Measurements from ENCODE around the gene SLC30A9. TPM values are rescaled to one million over a fixed set of nuclear protein-coding genes. Genes with fewer than 3 reads are reported as not detected.

SLC30A9 gene
- total and polyA plus RNA-seq, 2 of the 13 experiments (the other 11 are each of a cell fraction or from before 2014, with no cell fraction given), result 27.5 to 72.8 TPM

- ChIA-PET CTCF (ENCODE audit: low intra/inter-chr PET ratio, low total read pairs) (no interaction called here), POLR2A (no interaction called here)
- Histone ChIP-seq H3K36me3 (replicated peaks in 1 of 2; ENCODE audit: control insufficient read depth in 1 of 2, insufficient read depth in 2 of 2, low read length in 2 of 2) (peaks cover 0 to 4% of the 10 kb centered on the region in 2 experiments; a peak in 2 of 5 replicates), H4K20me1 (ENCODE audit: insufficient read depth, low read length) (no peaks in the 10 kb centered on the region), H3K4me1 (ENCODE audit: insufficient read depth, low read length) (peaks cover 8% of the 10 kb centered on the region; the same call in 1 of the 2 replicates), H3K79me2 (ENCODE audit: insufficient read depth, low read length) (no peaks in the 10 kb centered on the region), H3K27me3 (ENCODE audit: control insufficient read depth in 1 of 2, insufficient read depth in 2 of 2, low read length in 2 of 2) (no peaks in the 10 kb centered on the region), H3K4me2 (ENCODE audit: low read depth, low read length) (no peak overlapping the region), H2AFZ (ENCODE audit: low read length) (no peak overlapping the region), H3K4me3 (replicated peaks in 1 of 3; ENCODE audit: insufficient read depth in 1 of 3, low read depth in 2 of 3, low read length in 3 of 3) (no peak overlapping the region), H3K9me3 (ENCODE audit: low read length) (no peaks in the 10 kb centered on the region), H3K9ac (ENCODE audit: insufficient read depth, low read depth, low read length) (no peak overlapping the region), H3K27ac (ENCODE audit: extremely low read length, insufficient read depth, low read length) (no peak overlapping the region)
- no peak for DNase-seq (ENCODE audit: low spot score)
- FAIRE-seq, result no peak
- no peak for ATAC-seq
- intact Hi-C loops (cut with micrococcal nuclease; ENCODE audit: unreplicated experiment), result no loop called here
- WGBS (ENCODE audit: low lambda C conversion rate), result 95% methylated on average over 1 of the region's 1 CpG
- in situ Hi-C loops (cut with HindIII; ENCODE audit: extremely low pct_ligation_motif_present, low pct_unique_long_range_greater_than_20kb), result no loop called here
- no TSS peak for BruUV-seq (replicated peaks)
- TF ChIP-seq CHCHD3 (CRISPR knock-in tag; IDR thresholded peaks at IDR 0.05) (no peak), RBM22 (optimal IDR thresholded peaks at IDR 0.05; ENCODE audit: low read length) (no peak), IKZF1 (IDR thresholded peaks at IDR 0.05) (no peak), IKZF5 (CRISPR knock-in tag; IDR thresholded peaks at IDR 0.05) (no peak), ZNF160 (CRISPR knock-in tag; IDR thresholded peaks at IDR 0.05) (no peak), ZFX (CRISPR knock-in tag; IDR thresholded peaks at IDR 0.05; ENCODE audit: low read depth) (no peak), AFF4 (CRISPR knock-in tag; IDR thresholded peaks at IDR 0.05) (no peak), HOXA5 (CRISPR knock-in tag; IDR thresholded peaks at IDR 0.05) (no peak), ZNF879 (CRISPR knock-in tag; IDR thresholded peaks at IDR 0.05) (no peak), ZNF335 (CRISPR knock-in tag; IDR thresholded peaks at IDR 0.05) (no peak), NFYC (CRISPR knock-in tag; IDR thresholded peaks at IDR 0.05) (no peak), ARHGAP35 (CRISPR knock-in tag; IDR thresholded peaks at IDR 0.05; ENCODE audit: borderline replicate concordance) (no peak), ZNF614 (CRISPR knock-in tag; IDR thresholded peaks at IDR 0.05; ENCODE audit: borderline replicate concordance) (no peak), SUZ12 (IDR thresholded peaks at IDR 0.05; ENCODE audit: low read depth, low read length) (no peak)
- TF ChIP-seq, protein P1, sequence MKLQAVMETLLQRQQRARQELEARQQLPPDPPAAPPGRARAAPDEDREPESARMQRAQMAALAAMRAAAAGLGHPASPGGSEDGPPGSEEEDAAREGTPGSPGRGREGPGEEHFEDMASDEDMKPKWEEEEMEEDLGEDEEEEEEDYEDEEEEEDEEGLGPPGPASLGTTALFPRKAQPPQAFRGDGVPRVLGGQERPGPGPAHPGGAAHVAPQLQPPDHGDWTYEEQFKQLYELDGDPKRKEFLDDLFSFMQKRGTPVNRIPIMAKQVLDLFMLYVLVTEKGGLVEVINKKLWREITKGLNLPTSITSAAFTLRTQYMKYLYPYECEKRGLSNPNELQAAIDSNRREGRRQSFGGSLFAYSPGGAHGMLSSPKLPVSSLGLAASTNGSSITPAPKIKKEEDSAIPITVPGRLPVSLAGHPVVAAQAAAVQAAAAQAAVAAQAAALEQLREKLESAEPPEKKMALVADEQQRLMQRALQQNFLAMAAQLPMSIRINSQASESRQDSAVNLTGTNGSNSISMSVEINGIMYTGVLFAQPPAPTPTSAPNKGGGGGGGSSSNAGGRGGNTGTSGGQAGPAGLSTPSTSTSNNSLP (IDR thresholded peaks at IDR 0.05; ENCODE audit: low read depth, low read length), result no peak
- TF ChIP-seq, protein P2, sequence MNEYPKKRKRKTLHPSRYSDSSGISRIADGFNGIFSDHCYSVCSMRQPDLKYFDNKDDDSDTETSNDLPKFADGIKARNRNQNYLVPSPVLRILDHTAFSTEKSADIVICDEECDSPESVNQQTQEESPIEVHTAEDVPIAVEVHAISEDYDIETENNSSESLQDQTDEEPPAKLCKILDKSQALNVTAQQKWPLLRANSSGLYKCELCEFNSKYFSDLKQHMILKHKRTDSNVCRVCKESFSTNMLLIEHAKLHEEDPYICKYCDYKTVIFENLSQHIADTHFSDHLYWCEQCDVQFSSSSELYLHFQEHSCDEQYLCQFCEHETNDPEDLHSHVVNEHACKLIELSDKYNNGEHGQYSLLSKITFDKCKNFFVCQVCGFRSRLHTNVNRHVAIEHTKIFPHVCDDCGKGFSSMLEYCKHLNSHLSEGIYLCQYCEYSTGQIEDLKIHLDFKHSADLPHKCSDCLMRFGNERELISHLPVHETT (CRISPR knock-in tag; conservative IDR thresholded peaks at IDR 0.05), result no peak
- TF ChIP-seq, protein P3, sequence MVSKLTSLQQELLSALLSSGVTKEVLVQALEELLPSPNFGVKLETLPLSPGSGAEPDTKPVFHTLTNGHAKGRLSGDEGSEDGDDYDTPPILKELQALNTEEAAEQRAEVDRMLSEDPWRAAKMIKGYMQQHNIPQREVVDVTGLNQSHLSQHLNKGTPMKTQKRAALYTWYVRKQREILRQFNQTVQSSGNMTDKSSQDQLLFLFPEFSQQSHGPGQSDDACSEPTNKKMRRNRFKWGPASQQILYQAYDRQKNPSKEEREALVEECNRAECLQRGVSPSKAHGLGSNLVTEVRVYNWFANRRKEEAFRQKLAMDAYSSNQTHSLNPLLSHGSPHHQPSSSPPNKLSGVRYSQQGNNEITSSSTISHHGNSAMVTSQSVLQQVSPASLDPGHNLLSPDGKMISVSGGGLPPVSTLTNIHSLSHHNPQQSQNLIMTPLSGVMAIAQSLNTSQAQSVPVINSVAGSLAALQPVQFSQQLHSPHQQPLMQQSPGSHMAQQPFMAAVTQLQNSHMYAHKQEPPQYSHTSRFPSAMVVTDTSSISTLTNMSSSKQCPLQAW (CRISPR knock-in tag; IDR thresholded peaks at IDR 0.05), result no peak
Observed at GRCh38 chr4:42083816-42084215, 93.5 kb downstream of the SLC30A9 start.

Measured in HepG2 (cell line).